HG02943 (cell line): Measurements from ENCODE around the gene C1S.
"Not testable (repeated sequence)": the region's sequence is repeated elsewhere in the genome, so short reads cannot be mapped to it uniquely, and the experiment has no call there.

Experiments
- ATAC-seq: cut with Tn5 transposase; IDR thresholded peaks from one replicate; pipeline ENCODE4 v1.9.1; 2021; ENCODE audit warnings: mild to moderate bottlenecking, low read depth, moderate library complexity; ENCODE audit not compliant: unreplicated experiment

Gene C1S

DNA sequence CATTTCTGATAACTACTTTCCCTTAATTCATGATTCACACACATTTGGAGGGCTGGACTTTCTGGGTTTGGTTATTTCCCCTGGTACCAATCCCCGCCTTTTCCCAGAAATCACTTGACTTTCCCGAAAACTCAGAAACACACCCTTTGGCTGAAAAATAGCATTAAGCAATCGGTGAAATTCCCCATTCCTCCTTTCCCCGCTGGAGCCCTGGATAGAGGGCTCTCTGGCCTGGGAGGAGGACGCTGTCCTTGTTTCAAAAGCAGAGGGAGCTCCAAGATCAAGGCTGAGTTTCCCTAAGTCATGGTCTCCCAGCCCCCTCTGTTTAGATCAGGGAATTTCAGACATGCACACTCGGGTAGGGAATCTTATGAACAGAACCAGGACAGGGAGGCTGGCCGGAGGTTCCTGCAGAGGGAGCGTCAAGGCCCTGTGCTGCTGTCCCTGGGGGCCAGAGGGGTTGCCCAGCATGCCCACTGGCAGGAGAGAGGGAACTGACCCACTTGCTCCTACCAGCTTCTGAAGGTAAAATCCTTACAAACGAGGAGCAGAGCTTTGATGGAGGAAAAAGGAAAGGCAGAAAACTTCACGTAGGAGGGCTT lies at the start of gene C1S:
C1S (plus strand) TSS at position 366 of the 602 bp plus-strand sequence. CDS start 1,195 bp downstream, outside the sequence.
- ATAC-seq = no peak

- not testable (repeated sequence) for ATAC-seq
Measured at GRCh38 chr12:7011398-7011797, 49.1 kb upstream of the C1S start.

DNA sequence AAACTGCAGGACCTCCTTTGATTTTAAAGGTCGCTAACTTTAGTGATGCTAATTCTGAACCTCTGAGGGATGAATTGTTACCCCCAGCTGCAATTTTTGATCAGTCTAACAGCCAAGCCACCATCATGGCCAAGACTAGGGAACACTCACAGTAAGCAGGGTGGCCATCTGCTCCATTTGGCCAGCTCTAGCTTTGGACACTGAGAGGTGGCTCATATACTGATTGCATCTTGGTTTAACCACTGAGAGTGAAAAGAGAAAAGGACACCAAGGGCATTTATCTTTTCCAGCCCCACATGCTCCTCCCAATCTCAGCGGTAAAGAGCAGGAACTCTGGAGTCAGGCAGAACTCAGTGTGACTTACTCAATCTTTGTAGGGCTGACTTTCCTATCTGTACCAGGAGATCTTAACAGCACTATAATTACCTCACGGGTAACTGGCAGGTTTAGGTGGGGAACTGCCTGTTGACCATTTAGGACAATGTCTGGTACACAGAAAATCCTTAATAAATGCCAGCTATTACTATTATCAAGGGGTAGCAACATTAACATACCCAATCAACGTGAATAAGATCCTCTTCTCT lies 48.4 kb upstream of the C1S start:
- no peak for ATAC-seq

DNA sequence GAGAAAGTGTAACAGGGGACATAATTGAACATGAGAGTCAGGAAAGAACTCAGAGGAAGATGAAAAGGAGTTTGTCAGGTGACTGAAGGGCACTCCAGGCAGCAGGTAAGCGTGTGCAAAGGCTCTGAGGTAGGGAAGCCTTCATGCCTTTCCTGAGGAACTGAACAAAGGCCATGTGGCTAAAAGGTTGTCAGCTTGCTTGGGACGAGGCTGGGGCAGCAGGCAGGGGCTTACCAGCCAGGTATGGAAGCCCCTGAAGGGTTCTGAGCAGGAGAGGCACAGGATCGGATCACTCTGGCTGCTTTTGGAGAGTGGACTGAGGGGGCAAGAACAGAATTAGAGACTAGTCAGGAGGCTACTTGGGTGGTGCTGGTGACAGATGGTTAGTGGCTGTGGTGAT lies 47.4 kb upstream of the C1S start:
- no peak for ATAC-seq

DNA sequence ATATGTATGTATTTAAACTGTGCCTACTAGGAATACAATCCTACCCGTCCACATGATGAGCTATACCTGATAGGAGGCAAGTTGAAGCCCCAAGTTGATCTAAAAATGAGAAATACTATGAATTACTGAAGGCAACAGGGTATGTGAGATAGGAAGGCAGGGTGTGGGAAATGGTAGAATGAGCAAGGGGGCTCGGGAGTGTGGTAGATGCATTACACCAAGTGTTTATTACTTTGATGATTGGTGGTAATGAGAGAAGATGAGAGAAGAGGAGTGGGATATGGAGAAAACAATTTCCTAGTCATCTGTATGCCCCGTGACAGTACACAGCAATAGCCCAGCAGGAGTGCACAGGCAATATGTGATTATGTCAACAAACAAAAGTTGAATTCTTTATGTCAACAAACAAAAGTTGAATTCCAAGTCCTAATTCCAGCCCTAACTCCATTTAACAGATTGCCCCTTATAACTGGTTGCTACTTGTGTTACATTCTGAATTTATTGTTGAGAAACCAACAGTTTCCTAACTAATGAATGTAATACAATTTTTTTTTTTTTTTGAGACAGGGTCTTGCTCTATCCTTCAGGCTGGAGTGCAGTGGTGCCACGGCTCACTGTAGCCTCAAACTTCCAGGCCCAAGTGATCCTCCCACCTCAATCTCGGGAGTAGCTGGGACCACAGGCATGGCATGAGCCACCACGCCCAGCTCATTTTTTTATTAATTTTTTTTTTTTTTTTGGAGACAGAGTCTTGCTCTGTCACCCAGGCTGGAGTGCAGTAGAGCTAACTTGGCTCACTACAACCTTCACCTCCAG lies 44.8 kb upstream of the C1S start:
- ATAC-seq = no peak

- ATAC-seq = no peak
Measured at GRCh38 chr12:7016958-7017571, 43.5 kb upstream of the C1S start.

DNA sequence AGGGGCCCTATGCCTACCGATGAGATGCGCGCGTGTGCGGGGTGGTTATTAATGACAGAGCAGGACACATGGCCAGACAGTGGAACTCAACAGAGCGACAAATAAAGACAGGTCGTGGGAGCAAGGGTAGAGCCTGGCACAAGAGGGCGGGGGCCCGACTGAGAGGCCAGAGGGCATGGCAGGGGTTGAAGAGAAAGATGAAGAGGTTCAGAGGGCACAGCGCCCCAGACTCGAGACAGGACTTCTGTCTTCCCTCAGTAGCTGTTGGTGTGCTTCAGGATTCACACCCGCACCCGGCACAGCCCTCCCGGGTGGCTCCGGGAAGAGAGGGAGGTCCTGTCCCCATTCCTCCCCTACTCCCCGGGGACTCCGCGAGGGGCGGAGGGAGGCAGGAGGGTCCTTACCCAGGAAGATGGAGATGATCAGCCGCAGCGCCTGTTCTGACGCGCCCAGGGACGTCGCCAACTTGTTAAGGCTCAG lies 42.6 kb upstream of the C1S start:
- peak; percentile 28 for ATAC-seq

GRCh38 chr12:7018350-7019042 lies 42.0 kb upstream of the C1S start, which contains the start of gene LPCAT3:
LPCAT3 (minus strand) TSS chr12:7018476; CDS start chr12:7018424, 52 bp downstream.
- ATAC-seq = peak; percentile 92

- no peak for ATAC-seq
Measured at GRCh38 chr12:7019043-7019569, 41.4 kb upstream of the C1S start.

DNA sequence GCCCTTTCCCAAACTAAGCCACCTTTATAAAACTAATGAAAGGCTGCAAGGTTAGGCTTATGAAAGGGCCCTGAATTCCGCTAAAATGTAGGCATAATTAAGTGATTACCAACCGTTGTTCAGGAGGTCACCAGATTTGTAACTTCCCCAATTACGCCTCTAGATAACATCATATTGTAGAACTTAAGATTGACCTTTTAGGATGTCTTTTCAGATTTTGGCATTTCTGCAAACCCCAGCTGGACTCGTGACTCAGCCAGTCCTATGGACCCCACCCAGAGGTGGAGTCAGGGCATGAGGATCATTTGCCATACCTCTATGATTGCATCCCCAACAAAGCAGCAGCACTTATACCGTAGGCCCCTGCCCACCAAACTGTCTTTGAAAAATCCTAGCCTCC lies 38.6 kb upstream of the C1S start:
- ATAC-seq = no peak

DNA sequence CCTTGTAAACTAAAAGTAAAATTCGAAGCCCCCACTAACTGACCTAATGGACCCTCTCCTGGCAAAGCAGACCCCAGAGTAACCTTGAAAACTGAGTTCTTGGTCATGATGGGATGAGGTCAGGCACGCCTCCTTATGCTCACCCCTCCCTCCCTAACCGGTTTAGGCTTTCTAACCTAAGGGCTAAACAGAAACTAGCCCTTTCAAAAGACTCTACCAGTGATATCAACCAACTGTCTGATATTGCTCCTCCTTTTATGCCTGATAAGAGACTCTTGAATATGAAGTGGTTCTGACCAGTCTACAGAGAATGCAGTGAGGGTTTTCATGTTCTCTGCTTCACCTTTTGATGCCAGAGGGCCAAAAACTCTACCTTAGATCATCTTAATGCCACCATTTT lies 37.4 kb upstream of the C1S start:
- ATAC-seq = no peak

DNA sequence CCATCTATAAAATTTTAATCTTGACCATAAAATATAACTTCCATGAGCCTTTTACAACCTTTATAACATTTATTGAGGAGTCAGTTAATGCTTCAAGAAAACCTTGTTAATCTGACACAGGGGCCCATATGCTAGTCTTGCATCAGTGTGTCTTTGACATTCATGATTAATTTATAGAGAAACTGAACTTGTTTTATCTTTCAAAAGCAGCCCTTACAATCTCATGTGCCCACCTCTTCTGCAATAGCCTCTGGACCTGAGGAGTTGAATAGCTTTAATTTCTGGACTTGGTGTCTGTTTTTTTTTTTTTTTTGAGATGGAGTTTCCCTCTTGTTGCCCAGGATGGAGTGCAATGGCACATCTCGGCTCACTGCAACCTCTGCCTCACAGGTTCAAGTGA lies 33.7 kb upstream of the C1S start:
- no peak for ATAC-seq

- ATAC-seq = no peak
Measured at GRCh38 chr12:7031306-7031705, 29.2 kb upstream of the C1S start.

DNA sequence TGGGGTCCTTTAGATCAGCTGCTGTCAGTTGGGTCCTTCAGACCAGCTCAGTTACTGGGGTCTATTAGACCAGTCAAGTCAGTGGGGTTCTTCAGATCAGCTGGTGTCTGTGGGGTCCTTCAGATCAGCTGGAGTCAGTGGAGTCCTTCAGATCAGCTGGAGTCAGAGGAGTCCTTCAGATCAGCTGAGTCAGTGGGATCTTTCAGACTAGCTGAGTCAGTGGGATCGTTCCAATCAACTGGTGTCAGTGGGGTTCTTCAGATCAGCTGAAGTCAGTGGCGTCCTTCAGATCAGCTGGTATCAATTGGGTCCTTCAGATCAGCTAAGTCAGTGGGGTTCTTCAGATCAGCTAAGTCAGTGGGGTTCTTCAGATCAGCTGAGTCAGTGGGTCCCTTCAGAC lies 27.5 kb upstream of the C1S start:
- ATAC-seq = no peak

DNA sequence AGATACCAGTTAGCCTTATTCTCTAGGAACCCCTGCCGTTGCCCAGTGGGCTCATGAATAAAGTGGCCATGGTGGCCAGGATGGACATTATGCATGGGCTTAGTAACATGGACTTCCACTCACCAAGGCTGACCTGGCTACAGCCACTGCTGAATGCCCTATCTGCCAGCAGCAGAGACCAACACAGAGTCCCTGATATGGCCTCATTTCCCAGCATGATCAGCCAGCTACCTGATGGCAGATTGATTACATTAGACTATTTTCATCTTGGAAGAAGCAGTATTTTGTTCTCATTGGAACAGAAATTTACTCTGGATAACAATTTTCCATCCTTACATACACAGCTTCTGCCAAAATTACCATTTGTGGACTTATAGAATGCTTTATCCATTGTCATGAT lies 26.1 kb upstream of the C1S start:
- no peak for ATAC-seq

DNA sequence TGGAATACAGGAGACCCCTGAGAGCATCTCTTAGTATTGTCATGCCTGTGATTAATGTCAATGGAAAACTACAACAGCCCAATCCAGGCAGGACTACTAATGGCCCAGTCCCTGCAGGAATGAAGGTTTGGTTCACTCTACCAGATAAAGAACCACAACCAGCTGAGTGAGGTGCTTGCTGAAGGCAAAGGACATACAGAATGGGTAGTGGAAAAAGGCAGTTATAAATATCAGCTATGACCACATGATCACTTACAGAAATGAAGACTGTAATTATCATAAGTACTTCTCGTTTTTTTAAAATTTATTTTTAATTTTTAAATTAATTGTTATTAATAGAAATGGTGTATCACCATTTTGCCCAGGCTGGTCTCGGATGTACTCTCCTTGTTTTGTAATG lies 25.1 kb upstream of the C1S start:
- ATAC-seq = no peak

- ATAC-seq = not testable (repeated sequence)
Measured at GRCh38 chr12:7037411-7037810, 23.1 kb upstream of the C1S start.

- ATAC-seq = no peak
Measured at GRCh38 chr12:7038591-7038990, 21.9 kb upstream of the C1S start.

DNA sequence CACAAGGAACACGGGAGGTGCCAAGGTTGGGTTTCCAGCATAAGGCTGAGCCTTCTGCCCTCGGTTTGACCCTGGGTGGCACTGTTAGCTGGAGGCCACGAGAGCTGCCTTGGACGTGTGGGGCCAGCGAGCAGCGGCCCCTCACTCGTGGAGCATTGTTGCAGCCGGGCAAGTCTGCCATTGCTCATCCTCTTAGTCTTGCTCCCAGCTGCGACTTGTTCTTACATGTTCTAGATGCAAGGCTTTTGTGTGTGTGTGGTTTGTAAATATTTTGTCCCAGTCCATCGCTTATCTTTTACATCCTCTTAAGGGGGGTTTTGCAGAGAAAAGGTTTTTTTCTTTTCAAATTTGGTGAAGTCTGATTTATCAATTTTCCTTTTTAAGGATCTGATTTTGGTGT lies 21.1 kb upstream of the C1S start:
- ATAC-seq = no peak

- no peak for ATAC-seq
Measured at GRCh38 chr12:7042842-7043241, 17.7 kb upstream of the C1S start.
